RWPE1 (cell line): ENCODE results near the gene PSMC4.
"Not testable (repeated sequence)": the region's sequence is repeated elsewhere in the genome, so short reads cannot be mapped to it uniquely, and the experiment has no call there.

Experiments used
- CTCF ChIA-PET: fragments of 350-600 bp; sonication (Branson Sonifier 250); formaldehyde crosslinking; extraction: SDS; loops from one replicate; lab custom pipeline; 2021; lab: Yijun Ruan, JAX
- POLR2A ChIA-PET: fragments of 400-600 bp; formaldehyde crosslinking; extraction: SDS; loops from one replicate; lab custom pipeline; 2020; ENCODE audit warnings: antibody characterized with exemption; ENCODE audit not compliant: low non-redundant PET; lab: Yijun Ruan, JAX
- DNase-seq: peaks from one replicate; pipeline ENCODE4 v3.0.0; 2012; ENCODE audit warnings: low spot score
- H3K27ac ChIP-seq: fragments of 450-650 bp; 2 replicates; pipeline ENCODE4 v1.5.1; 2017
- CTCF ChIP-seq: fragments of 450-650 bp; conservative IDR thresholded peaks from 2 replicates; pipeline ENCODE4 v1.5.1; 2017; ENCODE audit warnings: low read depth, mild to moderate bottlenecking

The PSMC4 gene

GRCh38 chr19:39951686-39952085 lies 19.3 kb upstream of the PSMC4 start:
- POLR2A ChIA-PET: no interaction called here
- CTCF ChIA-PET: no interaction called here
- peak; percentile 20 for DNase-seq
- TF ChIP-seq CTCF: no peak
- no peak overlapping the region for H3K27ac ChIP-seq

GRCh38 chr19:39953915-39954314 lies 17.1 kb upstream of the PSMC4 start:
- no peak for DNase-seq
- POLR2A ChIA-PET: no interaction called here
- no peak overlapping the region for H3K27ac ChIP-seq
- no peak for TF ChIP-seq CTCF
- CTCF ChIA-PET: no interaction called here

- POLR2A ChIA-PET, CTCF ChIA-PET, H3K27ac ChIP-seq, DNase-seq: not testable (repeated sequence)
These were observed 13.1 kb upstream of the PSMC4 start for GRCh38 chr19:39957886-39958285.

GRCh38 chr19:39958942-39959341 lies 12.0 kb upstream of the PSMC4 start:
- POLR2A ChIA-PET: not testable (repeated sequence)

GRCh38 chr19:39959407-39959806 lies 11.6 kb upstream of the PSMC4 start:
- H3K27ac ChIP-seq, CTCF ChIA-PET, DNase-seq, POLR2A ChIA-PET: not testable (repeated sequence)

More at GRCh38 chr19:39958942-39959341, 12.0 kb upstream of the PSMC4 start:
- DNase-seq, CTCF ChIA-PET, H3K27ac ChIP-seq: not testable (repeated sequence)

GRCh38 chr19:39963898-39964297 lies 7.1 kb upstream of the PSMC4 start:
- CTCF ChIA-PET: no interaction called here

GRCh38 chr19:39966617-39967016 lies 4.3 kb upstream of the PSMC4 start:
- H3K27ac ChIP-seq: no peak overlapping the region
- no peak for TF ChIP-seq CTCF
- no peak for DNase-seq
- ChIA-PET POLR2A (no interaction called here), CTCF (interaction anchor here (0.7 kb wide), 1 partner anchor 36 kb away, joined by 4 read pairs; no protein-coding TSS in a partner anchor)

More at GRCh38 chr19:39963898-39964297, 7.1 kb upstream of the PSMC4 start:
- DNase-seq: no peak
- H3K27ac ChIP-seq: no peak overlapping the region
- POLR2A ChIA-PET: no interaction called here
- no peak for TF ChIP-seq CTCF

- CTCF ChIA-PET: no interaction called here
- POLR2A ChIA-PET: no interaction called here
- no peak for TF ChIP-seq CTCF
These were observed 3.4 kb upstream of the PSMC4 start for GRCh38 chr19:39967561-39967960.

More at GRCh38 chr19:39967561-39967960, 3.4 kb upstream of the PSMC4 start:
- no peak overlapping the region for H3K27ac ChIP-seq
- no peak for DNase-seq
